ENCODE measurements around the gene KIAA0040.

GRCh38 chr1:175116903-175117302 lies 75.7 kb downstream of the KIAA0040 start:
- TF ChIP-seq CTCF (IDR thresholded peaks at IDR 0.05) (no peak), POLR2A (IDR thresholded peaks at IDR 0.05) (no peak), POLR2AphosphoS5 (IDR thresholded peaks at IDR 0.05; ENCODE audit: insufficient read depth in 1 of 2, low read depth in 1 of 2) (no peak)
